Inferior parietal cortex (tissue), 1 donor: ENCODE results near the gene MS4A4E.
"Not testable (repeated sequence)": the region's sequence is repeated elsewhere in the genome, so short reads cannot be mapped to it uniquely, and the experiment has no call there.

ENCODE experiments used
- DNase-seq: peaks from one replicate; pipeline ENCODE4 v3.0.0-alpha.2; 2016; ENCODE audit errors: extremely low spot score

MS4A4E gene

GRCh38 chr11:60221692-60222091, 21.2 kb downstream of the MS4A4E start:
- DNase-seq: no peak

GRCh38 chr11:60221181-60221580, 21.8 kb downstream of the MS4A4E start:
- DNase-seq: no peak

DNA sequence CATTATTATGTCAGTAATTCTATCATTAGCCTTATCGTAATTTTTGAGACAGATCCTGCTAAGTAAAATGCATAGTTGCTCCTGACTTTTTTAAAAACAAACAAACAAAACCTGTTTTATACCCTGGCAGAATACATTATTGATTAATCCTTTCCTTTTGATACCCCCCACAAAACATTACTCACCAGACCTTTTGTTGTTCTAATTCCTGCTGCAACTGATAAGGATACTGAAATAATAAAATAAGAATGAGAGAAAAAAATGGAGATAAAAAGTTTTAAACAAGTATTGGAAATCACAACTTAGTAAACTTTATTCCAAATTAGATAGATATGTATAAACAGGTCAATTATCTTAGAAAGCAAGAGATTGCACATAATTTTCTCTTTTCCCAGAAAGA, 28.6 kb downstream of the MS4A4E start:
- no peak for DNase-seq

DNA sequence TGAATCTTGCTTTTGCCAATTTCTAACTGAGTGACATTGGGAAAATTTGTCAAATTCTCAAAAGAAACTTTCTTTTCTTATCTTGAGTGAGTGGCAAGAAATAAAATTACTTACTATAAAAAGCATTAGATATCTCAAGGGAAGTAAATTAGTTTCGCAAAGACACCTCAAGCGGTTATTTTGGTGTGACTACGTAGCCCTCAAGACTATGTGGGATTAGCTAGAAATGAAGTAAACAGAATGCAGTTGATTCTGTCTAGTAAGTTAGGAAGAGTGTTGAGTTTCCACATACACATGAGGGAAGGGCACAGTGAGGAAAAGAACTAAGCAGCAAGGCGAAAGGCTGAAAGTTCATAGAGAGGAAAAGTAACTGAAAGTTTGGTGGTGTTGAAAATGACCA, 31.7 kb downstream of the MS4A4E start:
- DNase-seq: no peak

- no peak for DNase-seq
Observed at GRCh38 chr11:60209977-60210376, 33.0 kb downstream of the MS4A4E start.

GRCh38 chr11:60208951-60209350, 34.0 kb downstream of the MS4A4E start:
- DNase-seq: no peak

GRCh38 chr11:60208146-60208895, 34.6 kb downstream of the MS4A4E start:
- DNase-seq: no peak

DNA sequence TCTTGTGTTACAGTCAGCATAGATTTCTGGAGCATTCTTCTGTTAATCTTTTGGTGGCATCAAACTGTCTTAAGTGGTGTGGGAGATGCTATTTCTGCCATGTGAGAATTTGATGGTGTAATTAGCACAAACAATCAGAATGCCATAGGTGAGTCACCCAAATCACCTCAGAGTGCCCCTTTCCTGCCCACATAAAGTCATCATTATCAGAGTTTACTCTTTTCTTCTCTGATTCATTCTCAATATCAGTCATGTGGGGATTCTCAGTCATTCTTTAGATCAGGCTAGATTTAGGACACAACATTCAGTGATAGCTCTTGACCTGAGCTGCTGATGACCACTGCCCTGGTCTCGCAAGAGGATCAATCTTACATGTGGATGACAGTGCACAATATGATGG, 36.3 kb downstream of the MS4A4E start:
- no peak for DNase-seq

DNA sequence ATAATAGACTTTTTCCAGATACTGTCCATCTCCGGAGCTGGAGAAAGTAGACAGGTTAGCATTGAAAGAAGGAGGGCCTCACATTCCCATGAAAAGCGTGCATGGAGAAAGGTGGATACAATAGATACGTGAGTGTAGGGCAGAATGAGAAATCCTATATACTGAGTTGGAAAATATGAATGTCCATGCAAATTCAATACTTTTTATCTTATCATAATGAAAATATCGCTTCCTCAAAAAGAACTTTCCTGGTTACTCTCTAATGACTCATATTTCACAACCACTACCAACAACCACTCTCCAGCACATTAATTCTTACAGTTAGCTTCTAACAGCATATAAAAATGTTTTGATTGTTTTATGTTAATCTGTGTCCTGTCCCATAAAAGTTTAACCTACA, 38.0 kb downstream of the MS4A4E start:
- DNase-seq: no peak

- DNase-seq: not testable (repeated sequence)
Observed at GRCh38 chr11:60201334-60201733, 41.6 kb downstream of the MS4A4E start.

DNA sequence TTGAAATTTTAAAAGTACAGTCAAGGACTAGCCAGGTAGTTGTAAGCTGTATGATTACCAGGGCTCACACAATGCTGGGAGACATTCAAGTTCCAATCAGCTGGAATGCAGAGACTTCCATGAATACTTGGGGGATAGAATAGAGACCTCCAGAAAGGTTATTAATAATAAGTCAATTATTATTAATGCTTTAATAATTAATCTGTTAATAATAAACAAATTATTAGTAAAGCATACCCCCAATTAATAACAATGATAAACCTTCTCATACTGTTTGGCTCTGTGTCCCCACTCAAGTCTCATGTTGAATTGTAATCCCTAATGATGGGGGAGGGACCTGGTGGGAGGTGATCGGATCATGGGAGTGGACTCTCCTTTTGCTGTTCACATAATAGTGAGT, 45.5 kb downstream of the MS4A4E start:
- DNase-seq: no peak

GRCh38 chr11:60195923-60196368, 47.0 kb downstream of the MS4A4E start:
- DNase-seq: no peak

DNA sequence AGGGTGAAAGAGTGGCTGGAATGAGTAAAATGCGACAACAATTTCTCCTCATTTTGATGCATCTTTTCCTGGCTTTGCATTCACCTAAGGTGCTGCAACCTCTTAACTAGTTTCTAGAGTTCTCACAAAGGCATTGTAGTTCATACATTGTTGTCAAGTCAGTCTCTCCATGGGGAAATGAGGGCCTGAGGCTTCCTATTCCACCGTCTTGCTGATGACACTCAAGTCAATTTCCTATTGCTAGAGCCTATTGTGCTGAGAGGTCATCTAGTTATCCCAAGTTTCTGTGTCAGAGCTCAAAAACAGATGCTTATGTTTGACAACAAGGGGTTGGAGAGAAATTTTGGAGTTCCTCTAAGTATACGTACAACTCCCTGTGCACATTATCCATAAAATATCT, 48.4 kb downstream of the MS4A4E start:
- DNase-seq: no peak

DNA sequence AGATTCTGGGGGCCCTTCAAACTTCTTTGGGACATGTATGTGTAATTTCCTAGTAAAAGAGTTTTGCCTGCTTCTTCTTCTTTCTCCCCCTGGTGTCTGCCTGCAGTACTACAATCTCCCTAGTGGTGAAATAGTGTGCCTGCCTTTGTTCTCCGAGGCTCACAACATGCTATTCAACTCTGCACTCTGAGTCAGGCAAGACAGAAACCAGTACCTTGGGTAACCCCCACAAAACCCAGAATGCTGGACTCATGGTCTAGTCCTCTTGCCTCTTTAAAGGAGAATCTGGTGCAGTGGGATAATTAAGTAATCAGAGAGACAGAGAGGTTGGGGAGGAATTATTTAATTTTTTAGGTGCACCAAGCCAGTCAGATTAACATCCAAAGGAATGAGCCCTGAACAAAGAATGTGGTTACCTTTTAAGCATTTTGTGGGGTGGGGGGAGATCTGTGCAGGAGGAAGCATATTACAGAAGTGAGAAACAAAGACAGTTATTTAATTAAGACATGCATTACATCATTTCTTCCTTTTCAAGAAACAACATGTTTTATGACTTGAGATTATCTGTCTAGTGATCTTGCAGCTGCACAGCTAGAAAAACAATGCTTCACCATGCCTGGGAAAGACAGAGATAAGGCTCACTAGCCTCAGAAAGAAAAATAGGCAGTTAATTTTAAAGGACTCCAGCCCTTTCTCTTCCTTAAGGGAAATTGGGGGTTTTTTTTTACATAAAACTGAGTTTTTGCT, 49.1 kb downstream of the MS4A4E start:
- DNase-seq: peak; percentile 59

GRCh38 chr11:60192564-60192963, 50.4 kb downstream of the MS4A4E start:
- DNase-seq: not testable (repeated sequence)

DNA sequence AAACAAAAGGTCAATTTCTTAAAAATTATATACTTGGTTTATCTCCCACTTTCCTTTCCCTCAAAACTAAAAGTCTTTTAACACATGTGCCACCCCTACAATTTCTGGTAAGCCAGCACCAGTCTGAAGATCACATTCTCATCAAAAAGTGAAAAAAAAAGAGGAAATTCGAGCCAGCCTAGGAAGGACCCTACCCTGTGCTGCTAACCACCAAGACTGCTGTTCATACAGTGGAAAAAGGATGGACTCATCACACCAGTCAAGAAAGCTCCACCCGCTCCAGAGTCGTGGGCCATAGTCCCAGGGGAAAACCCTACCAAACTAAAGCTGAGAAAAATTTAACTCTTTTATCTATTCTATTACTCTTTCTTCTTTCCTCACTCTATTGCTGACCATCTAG, 54.5 kb downstream of the MS4A4E start:
- not testable (repeated sequence) for DNase-seq

GRCh38 chr11:60186128-60186527, 56.8 kb downstream of the MS4A4E start:
- not testable (repeated sequence) for DNase-seq

- DNase-seq: not testable (repeated sequence)
Observed at GRCh38 chr11:60185512-60185827, 57.5 kb downstream of the MS4A4E start.

DNA sequence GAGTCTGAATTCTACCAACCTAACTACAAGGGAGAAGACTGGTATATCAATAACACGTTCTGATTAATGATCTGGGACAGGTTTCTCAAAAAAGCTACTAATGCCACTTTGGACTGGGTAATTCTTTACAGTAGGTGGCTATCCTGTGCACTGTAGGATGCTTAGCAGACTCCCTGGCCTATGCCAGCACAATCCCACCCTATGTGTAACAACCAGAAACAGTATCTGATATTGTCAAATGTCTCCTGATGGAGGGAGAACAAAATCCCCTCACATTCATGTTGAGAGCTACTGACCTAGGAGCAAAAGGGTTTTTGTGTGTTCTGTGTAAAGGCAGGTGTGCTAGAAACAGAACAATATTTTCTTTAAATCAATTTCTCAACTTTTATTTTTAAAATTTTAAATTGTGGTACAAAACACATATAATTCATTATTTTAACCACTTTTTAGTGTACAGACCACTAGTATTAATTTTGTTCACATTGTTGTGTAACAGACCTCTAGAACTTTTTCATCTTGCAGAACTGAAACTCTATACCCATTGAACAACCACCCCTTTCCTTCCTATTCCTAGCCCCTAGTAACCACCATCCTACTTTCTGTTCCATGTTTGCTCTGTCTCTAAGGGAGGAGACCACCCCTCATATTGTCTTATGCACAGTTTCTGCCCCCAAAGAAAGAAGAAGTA, 58.0 kb downstream of the MS4A4E start:
- no peak for DNase-seq

DNA sequence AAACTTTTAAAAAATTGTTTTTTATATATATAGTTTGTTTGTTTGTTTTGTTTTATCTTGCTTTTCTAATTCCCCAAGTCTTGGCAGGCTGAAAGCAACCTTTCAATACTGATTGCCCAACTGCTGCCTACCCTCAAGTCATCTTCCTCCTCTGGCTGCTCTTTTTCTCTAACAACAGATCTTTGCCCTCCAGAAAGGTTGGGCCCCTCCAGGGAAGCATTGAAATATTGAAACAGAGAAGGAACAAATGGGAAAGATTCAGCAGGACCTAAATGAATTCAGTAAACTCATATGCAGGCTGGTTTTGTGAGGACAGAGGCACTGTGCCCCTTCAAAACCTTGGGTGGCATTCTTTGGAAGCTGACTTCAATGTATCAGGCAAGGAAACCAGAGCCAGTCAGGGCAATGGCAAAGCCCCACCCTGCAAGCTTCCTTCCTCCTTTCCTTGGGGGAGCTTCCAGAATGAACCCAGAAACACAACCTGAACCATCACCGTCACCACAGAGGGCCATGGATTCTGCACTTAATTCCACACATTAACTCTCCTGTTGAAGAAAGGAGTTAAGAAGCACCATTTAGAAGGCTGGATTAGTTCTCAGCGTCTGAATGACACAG, 59.2 kb downstream of the MS4A4E start:
- DNase-seq: no peak

GRCh38 chr11:60182541-60183330, 60.2 kb downstream of the MS4A4E start, which contains the start of gene MS4A6A:
Gene MS4A6A, minus strand, starts transcription at chr11:60183083. Its CDS starts 1,356 bp downstream, at chr11:60181727.
- DNase-seq: no peak
